ENCODE measurements around the gene SEZ6.

SEZ6 gene

GRCh38 chr17:28983286-28984230, 22.3 kb downstream of the SEZ6 start:
- no peaks in the 10 kb centered on the region for H3K9me3 Mint-ChIP-seq
- TF ChIP-seq CTCF (IDR thresholded peaks at IDR 0.05; ENCODE audit: unreplicated experiment in 3 of 3): no peak

GRCh38 chr17:28982131-28982793, 23.6 kb downstream of the SEZ6 start:
- H3K27me3 Mint-ChIP-seq (ENCODE audit: low read depth): peaks cover 61% of the 10 kb centered on the region
- H3K36me3 Mint-ChIP-seq (ENCODE audit: low read depth): no peaks in the 10 kb centered on the region
- TF ChIP-seq CTCF (IDR thresholded peaks at IDR 0.05; ENCODE audit: unreplicated experiment in 3 of 3): no peak
- no peak overlapping the region for H3K27ac Mint-ChIP-seq
- H3K4me1 Mint-ChIP-seq: peaks cover 12% of the 10 kb centered on the region
- H3K4me3 Mint-ChIP-seq: no peak overlapping the region
- H3K9me3 Mint-ChIP-seq: no peaks in the 10 kb centered on the region

More at GRCh38 chr17:28983286-28984230, 22.3 kb downstream of the SEZ6 start:
- no peaks in the 10 kb centered on the region for H3K36me3 Mint-ChIP-seq (ENCODE audit: low read depth)
- peaks cover 60% of the 10 kb centered on the region for H3K27me3 Mint-ChIP-seq (ENCODE audit: low read depth)
- no peak overlapping the region for H3K4me3 Mint-ChIP-seq
- H3K4me1 Mint-ChIP-seq: peaks cover 12% of the 10 kb centered on the region
- H3K27ac Mint-ChIP-seq: no peak overlapping the region

GRCh38 chr17:28978356-28978964, 27.4 kb downstream of the SEZ6 start:
- no peak for TF ChIP-seq CTCF (IDR thresholded peaks at IDR 0.05; ENCODE audit: unreplicated experiment in 3 of 3)
- Mint-ChIP-seq H3K4me1 (peaks cover 19% of the 10 kb centered on the region), H3K9me3 (no peaks in the 10 kb centered on the region), H3K4me3 (no peak overlapping the region), H3K27me3 (ENCODE audit: low read depth) (peaks cover 53% of the 10 kb centered on the region), H3K27ac (no peak overlapping the region), H3K36me3 (ENCODE audit: low read depth) (no peaks in the 10 kb centered on the region)

- H3K36me3 Mint-ChIP-seq (ENCODE audit: low read depth): no peaks in the 10 kb centered on the region
- peaks cover 49% of the 10 kb centered on the region for H3K27me3 Mint-ChIP-seq (ENCODE audit: low read depth)
These were observed 28.0 kb downstream of the SEZ6 start for GRCh38 chr17:28977659-28978355.

More at GRCh38 chr17:28977659-28978355, 28.0 kb downstream of the SEZ6 start:
- peaks cover 19% of the 10 kb centered on the region for H3K4me1 Mint-ChIP-seq
- TF ChIP-seq CTCF (IDR thresholded peaks at IDR 0.05; ENCODE audit: unreplicated experiment in 3 of 3): no peak
- no peak overlapping the region for H3K27ac Mint-ChIP-seq
- H3K9me3 Mint-ChIP-seq: no peaks in the 10 kb centered on the region
- no peak overlapping the region for H3K4me3 Mint-ChIP-seq
